Sigmoid colon (tissue), 7 donors: ENCODE measurements around the gene PKMYT1. TPM values are rescaled to one million over a fixed set of nuclear protein-coding genes. Genes with fewer than 3 reads are reported as not detected.
A peak's percentile ranks its signal among the peaks of the same experiment; 100 is the strongest.

ENCODE experiments used
- DNase-seq: peaks from one replicate; pipeline ENCODE4 v3.0.0-alpha.2; 2019
- H3K27ac ChIP-seq, 4 donors: fragments of 200-600 bp; sonication (generic); one replicate each; pipeline ENCODE4 v1.5.1; 2016 to 2019; ENCODE audit warnings: mild to moderate bottlenecking in 1 of 4
- H3K27me3 ChIP-seq, 3 donors: fragments of 200-600 bp; sonication (generic); one replicate each; pipeline ENCODE4 v1.5.1; 2019; ENCODE audit warnings: mild to moderate bottlenecking in 1 of 3
- H3K36me3 ChIP-seq, 4 donors: fragments of 200-600 bp; sonication (generic); one replicate each; pipeline ENCODE4 v1.5.1; 2016 to 2019
- H3K4me1 ChIP-seq, 4 donors: fragments of 200-600 bp; sonication (generic); one replicate each; pipeline ENCODE4 v1.5.1; 2017 to 2019
- H3K4me3 ChIP-seq, 4 donors: fragments of 200-600 bp; sonication (generic); one replicate each; pipeline ENCODE4 v1.5.1; 2017 to 2019; ENCODE audit warnings: mild to moderate bottlenecking in 2 of 4, moderate library complexity in 1 of 4
- H3K9me3 ChIP-seq, 4 donors: fragments of 200-600 bp in 3 of 4; sonication (generic) in 3 of 4; one replicate each; pipeline versions ENCODE4 v1.5.1 to v1.6.1; 2013 to 2019
- EP300 ChIP-seq, 4 donors: sonication (generic); formaldehyde crosslinking; IDR thresholded peaks; one replicate each; pipeline ENCODE4 v1.6.1; 2017; ENCODE audit warnings: antibody characterized with exemption in 4 of 4
- POLR2A ChIP-seq, 2 donors: fragments of 450-650 bp; IDR thresholded peaks; one replicate each; pipeline ENCODE4 v1.6.1; 2016; ENCODE audit warnings: antibody characterized with exemption in 2 of 2, mild to moderate bottlenecking in 2 of 2, moderate library complexity in 2 of 2
- POLR2AphosphoS5 ChIP-seq, 4 donors: sonication (generic); formaldehyde crosslinking; IDR thresholded peaks; one replicate each; pipeline ENCODE4 v1.6.1; 2017; ENCODE audit warnings: antibody characterized with exemption in 4 of 4
- WGBS, 2 donors: extraction: QIAGEN DNeasy Blood & Tissue Kit; methylation state at CpG; one replicate each; pipeline ENCODE4 v1.1.7; 2013; 5-methylcytosine and 5-hydroxymethylcytosine counted together
- intact Hi-C: fragments of 100-400 bp; cut with DNase I; formaldehyde crosslinking; loops from one replicate; pipeline ENCODE4 v1.15.1; 2023
- polyA plus RNA-seq, 3 donors: library from polyadenylated mRNA; stranded (reverse); fragments of 200-250 nt; gene quantifications; one replicate each; pipeline ENCODE4 v1.2.3, GENCODE V29; 2013
- total RNA-seq, 4 donors: library from RNA; depleted of rRNA; stranded (reverse); fragments of >200 nt; gene quantifications; one replicate each; pipeline ENCODE4 v1.1.0, GENCODE V29; 2016
- TF ChIP-seq, protein P1 (sequence below), 4 experiments: fragments of 450-650 bp in 3 of 4; fragments of 200-600 bp in 1 of 4; IDR thresholded peaks; one replicate each; pipeline ENCODE4 v1.5.1; 2016 to 2019; ENCODE audit warnings: antibody characterized with exemption in 4 of 4, mild to moderate bottlenecking in 3 of 4, moderate library complexity in 2 of 4
- donor health status: healthy with polysubstance abuse.
- donor health status: Bipolar disorder and iron deficiency.
- donor health status: healthy.

PKMYT1 gene
- total RNA-seq (under 1 TPM in 1 of 4 donors, not detected in 3; 0.95 TPM), polyA plus RNA-seq (10 to 100 TPM in 1 of 3 donors, 1 to 10 TPM in 2; 1.6 to 33.1 (median 4.2) TPM)

GRCh38 chr16:2980227-2981176, at the start of gene PKMYT1:
PKMYT1 (minus strand) TSS chr16:2980446; CDS start chr16:2979657, 789 bp downstream.
- Histone ChIP-seq H3K27ac (peak within 1 kb of the TSS; percentile 82 to 93 (median 87)), H3K27me3 (peaks cover 7 to 28% (median 9%) of the 10 kb centered on the region in 3 donors), H3K9me3 (no peaks in the 10 kb centered on the region), H3K36me3 (no peaks in the 10 kb centered on the region), H3K4me1 (peaks cover 0 to 29% (median 24%) of the 10 kb centered on the region in 4 donors), H3K4me3 (peak within 1 kb of the TSS; percentile 65 to 90 (median 72))
- peak; percentile 94 for DNase-seq
- TF ChIP-seq POLR2A (IDR thresholded peaks at IDR 0.05) (peak; percentile 93 to 95), EP300 (IDR thresholded peaks at IDR 0.05) (no peak), POLR2AphosphoS5 (IDR thresholded peaks at IDR 0.05) (peak; percentile 93 to 99 (median 98))
- TF ChIP-seq, protein P1, sequence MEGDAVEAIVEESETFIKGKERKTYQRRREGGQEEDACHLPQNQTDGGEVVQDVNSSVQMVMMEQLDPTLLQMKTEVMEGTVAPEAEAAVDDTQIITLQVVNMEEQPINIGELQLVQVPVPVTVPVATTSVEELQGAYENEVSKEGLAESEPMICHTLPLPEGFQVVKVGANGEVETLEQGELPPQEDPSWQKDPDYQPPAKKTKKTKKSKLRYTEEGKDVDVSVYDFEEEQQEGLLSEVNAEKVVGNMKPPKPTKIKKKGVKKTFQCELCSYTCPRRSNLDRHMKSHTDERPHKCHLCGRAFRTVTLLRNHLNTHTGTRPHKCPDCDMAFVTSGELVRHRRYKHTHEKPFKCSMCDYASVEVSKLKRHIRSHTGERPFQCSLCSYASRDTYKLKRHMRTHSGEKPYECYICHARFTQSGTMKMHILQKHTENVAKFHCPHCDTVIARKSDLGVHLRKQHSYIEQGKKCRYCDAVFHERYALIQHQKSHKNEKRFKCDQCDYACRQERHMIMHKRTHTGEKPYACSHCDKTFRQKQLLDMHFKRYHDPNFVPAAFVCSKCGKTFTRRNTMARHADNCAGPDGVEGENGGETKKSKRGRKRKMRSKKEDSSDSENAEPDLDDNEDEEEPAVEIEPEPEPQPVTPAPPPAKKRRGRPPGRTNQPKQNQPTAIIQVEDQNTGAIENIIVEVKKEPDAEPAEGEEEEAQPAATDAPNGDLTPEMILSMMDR (IDR thresholded peaks at IDR 0.05) = no peak
- 6% methylated on average over 91 of the region's 91 CpGs for WGBS, 2 donors
- intact Hi-C loops = loop anchor here (5.0 kb wide), 1 partner anchor 53 kb away; no protein-coding TSS in a partner anchor

- H3K9me3 ChIP-seq = no peaks in the 10 kb centered on the region
- H3K27me3 ChIP-seq = peaks cover 24 to 63% (median 51%) of the 10 kb centered on the region in 3 donors
- intact Hi-C loops = no loop called here
- WGBS, 2 donors = 29 to 74% methylated on average over 59 of the region's 59 CpGs
- TF ChIP-seq POLR2AphosphoS5 (IDR thresholded peaks at IDR 0.05) = no peak
- no peak for TF ChIP-seq EP300 (IDR thresholded peaks at IDR 0.05)
- TF ChIP-seq, protein P1 (IDR thresholded peaks at IDR 0.05) = no peak
- TF ChIP-seq POLR2A (IDR thresholded peaks at IDR 0.05) = no peak
- peak overlapping the region in 2 of 4 donors; percentile 4 to 16 for H3K4me3 ChIP-seq
- no peak for DNase-seq
- no peak overlapping the region for H3K27ac ChIP-seq
- peaks cover 0 to 20% (median 15%) of the 10 kb centered on the region in 4 donors for H3K36me3 ChIP-seq
- peaks cover 0 to 31% (median 26%) of the 10 kb centered on the region in 4 donors for H3K4me1 ChIP-seq
These were observed 49.4 kb upstream of the PKMYT1 start for GRCh38 chr16:3029491-3030221.

- Histone ChIP-seq H3K27ac (no peak overlapping the region), H3K9me3 (no peaks in the 10 kb centered on the region), H3K4me3 (no peak overlapping the region), H3K4me1 (peaks cover 0 to 36% (median 30%) of the 10 kb centered on the region in 4 donors), H3K36me3 (peaks cover 0 to 20% (median 15%) of the 10 kb centered on the region in 4 donors), H3K27me3 (peaks cover 24 to 55% (median 44%) of the 10 kb centered on the region in 3 donors)
- no peak for DNase-seq
- 41 to 72% methylated on average over 15 of the region's 15 CpGs for WGBS, 2 donors
- intact Hi-C loops = loop anchor here (1.0 kb wide), 1 partner anchor 26 kb away; no protein-coding TSS in a partner anchor
- no peak for TF ChIP-seq POLR2AphosphoS5 (IDR thresholded peaks at IDR 0.05)
- TF ChIP-seq POLR2A (IDR thresholded peaks at IDR 0.05) = no peak
- TF ChIP-seq, protein P1 (IDR thresholded peaks at IDR 0.05) = no peak
- TF ChIP-seq EP300 (IDR thresholded peaks at IDR 0.05) = no peak
These were observed 48.6 kb upstream of the PKMYT1 start for GRCh38 chr16:3028716-3029319.
